HG03558 (cell line): ENCODE measurements around the gene ZBTB24.
A peak's percentile ranks its signal among the peaks of the same experiment; 100 is the strongest.

ENCODE experiments used
- ATAC-seq: cut with Tn5 transposase; IDR thresholded peaks from one replicate; pipeline ENCODE4 v1.9.1; 2021; ENCODE audit warnings: moderate number of reproducible peaks; ENCODE audit not compliant: unreplicated experiment; ENCODE audit errors: extremely low read depth

Gene ZBTB24

DNA sequence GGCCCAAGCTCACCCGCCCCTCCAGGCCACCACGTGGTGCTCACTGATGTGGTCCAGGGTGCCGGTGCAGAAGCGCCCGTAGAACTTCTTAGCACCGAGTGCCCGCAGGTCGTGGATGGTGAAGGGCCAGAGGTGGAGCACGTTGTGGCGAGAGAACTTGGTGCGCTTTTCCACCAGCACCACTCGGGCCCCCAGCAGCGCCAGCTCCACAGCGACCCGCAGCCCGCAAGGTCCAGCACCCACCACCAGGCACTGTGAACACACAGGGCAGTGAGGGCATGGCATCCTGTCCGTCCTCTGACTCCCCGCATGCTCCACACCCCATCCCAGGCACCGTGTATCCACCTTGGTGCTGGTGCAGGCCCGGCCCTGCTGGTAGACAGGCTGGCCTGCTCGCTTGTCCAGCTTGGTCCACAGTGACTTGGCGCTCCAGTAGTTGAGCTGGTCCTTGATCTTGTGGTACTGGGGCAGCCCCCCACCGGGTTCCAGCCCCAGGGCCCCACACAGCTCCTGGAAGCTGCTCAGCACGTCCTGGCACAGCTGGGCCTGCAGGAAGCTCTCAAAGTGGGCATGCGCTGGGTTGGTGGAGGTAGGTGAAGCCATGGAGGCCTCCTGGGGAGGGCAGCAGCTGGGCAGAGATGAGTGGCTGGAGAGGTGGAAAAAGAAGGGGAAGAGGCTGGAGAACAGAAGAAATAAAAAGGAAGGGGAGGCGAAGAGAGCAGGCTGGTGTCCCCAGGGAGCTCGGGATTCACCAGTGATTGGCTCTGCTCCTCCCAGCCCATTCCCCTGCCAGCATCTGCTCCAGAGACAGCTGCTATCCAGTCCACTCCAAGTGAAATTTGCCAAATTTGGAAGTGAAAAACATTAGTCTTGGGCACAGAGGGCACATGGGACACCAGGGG lies 29.2 kb downstream of the ZBTB24 start:
- ATAC-seq, result no peak

DNA sequence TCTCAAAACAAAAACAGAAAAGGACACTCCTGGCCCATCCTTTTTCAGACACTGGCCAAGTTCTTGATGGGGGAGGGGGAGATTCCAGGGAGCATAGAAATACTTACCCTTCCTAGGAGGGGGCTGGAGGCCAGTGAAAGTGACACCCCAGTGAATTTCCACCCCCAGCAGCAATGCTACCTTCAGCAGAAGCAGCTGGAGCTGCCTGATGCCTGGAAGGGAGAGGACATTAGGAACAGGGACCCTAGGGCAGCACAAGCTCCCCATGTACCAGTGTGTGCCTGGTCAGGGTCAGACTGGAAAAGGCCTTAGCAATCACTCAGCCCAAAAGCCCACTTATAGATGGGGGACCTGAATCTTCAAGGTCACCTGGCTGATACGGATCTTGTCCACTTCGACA lies 29.9 kb downstream of the ZBTB24 start:
- no peak for ATAC-seq

DNA sequence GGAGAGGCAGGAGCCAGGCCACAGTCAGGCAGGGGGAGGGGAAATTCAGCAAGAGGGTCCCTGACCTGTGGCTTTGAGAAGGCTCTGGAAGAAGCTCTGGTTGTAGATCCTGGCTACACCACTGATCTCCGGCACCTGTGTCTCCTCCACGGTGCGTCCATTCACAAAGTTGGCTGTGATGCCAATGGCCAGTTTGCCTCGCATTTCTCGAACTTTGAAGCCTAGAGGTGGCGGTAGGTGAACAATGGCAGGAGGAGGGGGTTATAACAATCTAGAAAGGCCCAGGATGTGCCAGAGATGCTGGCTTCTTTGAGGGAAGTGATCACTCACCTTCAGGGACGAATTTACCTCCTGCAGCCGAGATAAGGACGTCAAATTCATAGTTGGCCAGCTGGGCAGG lies 30.8 kb downstream of the ZBTB24 start:
- ATAC-seq, result no peak

DNA sequence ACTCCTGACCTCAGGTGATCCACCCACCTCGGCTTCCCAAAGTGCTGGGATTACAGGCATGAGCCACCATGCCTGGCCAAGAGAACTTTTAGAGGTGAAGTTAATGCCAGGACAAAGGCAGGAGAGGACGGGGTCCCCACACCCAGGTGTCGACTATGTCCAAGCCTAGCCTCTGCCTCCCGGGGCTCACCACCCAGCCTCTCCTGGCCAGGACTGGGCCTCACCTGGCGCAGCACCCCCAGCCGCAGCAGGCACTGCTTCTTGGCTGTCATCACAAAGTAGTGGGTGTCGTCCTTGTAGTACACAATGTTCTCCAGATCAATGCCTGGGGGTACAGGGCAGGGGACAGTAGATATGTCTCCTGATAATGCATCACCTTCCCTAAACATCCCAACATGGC lies 31.6 kb downstream of the ZBTB24 start:
- no peak for ATAC-seq

DNA sequence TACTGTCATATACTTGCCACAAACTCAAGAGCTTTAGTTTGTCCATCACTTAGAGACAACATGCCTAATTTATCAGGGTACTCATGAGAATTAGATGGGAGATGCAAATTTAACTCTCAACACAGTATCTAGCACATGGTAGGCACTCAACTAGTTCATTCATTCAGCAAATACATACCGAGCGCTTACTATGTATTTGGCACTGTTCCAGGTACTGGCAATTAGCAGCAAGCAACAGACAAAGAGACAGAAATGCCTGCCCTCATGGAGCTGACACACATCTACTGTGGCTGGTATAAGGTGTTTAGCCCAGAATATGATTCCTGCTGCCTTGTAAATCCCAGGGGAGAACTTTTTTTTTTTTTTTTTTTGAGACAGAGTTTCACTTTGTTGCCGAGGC lies 32.2 kb downstream of the ZBTB24 start:
- no peak for ATAC-seq

DNA sequence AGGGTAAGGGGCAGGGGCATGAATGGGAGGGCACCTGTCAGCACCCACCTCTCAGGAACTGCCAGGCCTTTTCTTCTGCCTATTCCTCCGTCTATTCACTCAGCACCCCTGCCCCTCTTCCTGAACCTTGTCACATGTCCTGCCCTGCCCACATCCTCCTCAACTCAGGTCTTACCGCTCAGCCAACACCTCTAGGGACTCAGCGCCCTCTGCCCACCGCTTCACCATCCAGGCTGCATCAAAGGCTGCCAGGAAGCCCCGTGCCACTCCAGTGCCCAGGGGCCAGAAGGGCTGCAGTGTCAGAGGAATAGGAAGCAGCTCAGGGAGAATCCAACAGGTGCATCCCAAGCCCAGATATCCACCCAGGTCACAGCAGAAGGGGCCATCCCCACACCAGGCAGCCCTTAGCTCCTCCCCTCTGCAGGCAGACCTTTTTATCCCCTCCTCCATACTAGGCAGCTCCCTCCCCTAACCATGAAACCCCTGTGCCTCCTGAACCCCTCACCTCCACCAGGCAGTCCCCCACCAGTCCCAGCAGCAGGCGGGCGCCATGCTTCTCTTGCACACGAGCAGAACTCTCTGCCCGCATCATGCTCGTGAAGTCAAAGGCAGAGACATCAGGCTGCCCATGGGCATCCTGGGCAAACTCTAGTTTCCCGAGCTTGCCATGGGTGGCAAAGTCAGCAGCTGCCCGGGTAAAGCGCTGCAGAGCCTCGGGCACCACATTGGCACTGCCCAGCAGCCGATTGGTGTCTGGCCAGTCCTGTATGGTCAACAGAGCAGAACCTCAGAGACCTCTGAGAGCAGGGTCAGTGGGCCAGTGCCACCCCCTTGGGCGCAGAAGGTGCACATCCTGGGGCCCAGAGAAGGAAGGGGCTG lies 33.0 kb downstream of the ZBTB24 start:
- no peak for ATAC-seq

DNA sequence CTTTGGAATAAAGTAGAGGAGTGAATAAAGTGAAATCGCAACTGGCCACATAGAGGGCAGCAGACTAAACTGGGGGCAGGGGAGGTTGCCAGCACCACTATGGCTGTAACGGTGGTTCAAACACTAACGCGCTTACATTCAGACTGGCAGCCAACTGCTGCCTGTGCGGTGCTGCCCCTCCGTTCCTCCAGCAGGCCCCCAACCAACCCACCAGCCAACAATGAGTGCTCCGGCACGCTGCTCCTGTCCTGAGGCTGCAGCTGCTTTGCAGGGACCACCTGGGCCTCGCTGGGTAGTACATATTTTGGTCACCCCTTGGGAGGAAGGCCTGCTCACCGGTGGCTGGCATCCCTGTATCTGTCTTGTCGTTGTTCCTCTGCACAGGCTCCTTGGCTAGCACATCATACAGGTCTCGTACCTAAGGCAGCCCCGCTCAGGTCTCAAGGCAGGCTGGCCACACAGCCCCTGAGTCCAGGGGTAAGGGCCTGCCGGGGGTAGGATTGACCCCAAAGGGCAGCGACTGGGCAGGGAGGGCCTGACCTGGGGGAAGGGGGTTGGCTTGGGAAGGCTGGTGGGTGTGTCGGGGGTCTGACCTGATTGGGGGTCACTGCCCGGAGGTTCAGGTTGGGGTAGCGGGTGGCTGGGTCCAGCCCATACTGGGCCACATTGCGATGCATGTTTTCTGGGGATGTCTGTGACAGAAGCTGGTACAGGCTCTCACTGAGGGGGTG lies 33.8 kb downstream of the ZBTB24 start:
- ATAC-seq, result no peak

DNA sequence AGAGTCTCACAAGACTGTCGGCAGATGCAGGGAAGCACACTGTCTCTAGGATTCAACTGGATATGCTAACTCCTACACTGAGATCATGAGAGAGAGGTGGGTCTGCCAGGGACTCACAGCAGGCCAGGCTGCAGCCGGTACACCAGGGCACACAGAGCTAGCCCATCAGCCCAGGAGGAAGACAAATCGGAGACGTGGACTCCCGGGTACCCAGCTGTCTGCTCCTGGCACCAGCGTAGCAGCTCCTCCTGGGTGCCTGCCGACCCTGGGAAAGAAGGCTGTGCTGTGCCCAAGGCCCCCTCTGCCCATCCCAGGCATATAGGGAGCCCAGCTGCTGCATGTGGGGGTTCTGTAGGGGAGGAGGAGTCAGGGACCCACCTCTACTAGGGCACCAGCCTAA lies 34.4 kb downstream of the ZBTB24 start:
- ATAC-seq, result no peak

DNA sequence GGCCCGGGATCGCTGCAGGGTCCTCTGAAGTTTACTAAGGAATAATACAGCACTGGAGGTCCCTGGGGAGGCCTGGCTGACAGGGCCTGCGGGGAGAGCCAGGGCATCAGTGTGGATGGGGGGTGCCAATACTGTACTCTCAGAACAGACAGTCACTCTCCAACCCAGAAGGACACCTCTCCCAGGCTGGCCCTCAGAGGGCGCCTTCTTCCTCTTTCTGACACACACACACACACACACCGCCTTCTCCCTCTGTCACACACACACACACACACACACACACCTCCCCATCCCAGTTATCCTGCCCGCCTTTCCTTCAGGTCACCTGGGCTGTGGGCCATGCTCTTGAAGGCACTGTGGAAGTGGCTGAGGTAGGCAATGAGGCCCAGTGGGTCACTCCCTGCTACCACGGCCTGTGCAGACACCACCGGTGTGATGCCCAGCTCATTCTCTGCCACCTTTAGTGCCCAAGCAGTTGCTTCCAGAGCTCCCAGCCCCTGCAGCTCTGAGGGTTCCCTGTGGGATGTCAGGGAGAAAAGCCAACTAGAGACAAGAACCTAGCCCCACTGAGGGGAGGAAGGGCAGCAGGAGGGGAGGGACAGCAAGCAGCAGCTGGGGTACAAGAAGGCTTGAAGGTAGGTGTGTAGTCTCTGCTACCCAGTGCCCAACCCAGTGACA lies 35.0 kb downstream of the ZBTB24 start:
- no peak for ATAC-seq

DNA sequence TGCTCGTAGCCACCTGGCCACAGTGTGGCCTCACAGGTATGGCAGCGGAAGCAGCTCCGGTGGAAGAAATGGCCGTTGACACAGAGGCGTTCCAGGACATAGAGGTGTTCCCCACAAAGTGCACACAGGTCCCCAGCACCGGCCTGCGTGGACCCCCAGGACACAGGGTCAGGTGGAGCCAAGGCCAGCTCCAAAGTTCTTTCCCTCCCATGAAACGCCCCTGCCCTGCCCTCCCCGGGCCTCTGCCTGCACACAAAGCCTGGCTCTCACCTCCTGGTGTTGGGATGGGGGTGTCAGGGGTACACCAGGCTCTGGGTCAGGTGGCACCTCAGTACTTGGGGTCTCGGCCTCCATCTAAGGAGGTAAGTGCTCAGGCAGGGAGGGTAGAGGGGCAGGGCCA lies 35.9 kb downstream of the ZBTB24 start:
- no peak for ATAC-seq

DNA sequence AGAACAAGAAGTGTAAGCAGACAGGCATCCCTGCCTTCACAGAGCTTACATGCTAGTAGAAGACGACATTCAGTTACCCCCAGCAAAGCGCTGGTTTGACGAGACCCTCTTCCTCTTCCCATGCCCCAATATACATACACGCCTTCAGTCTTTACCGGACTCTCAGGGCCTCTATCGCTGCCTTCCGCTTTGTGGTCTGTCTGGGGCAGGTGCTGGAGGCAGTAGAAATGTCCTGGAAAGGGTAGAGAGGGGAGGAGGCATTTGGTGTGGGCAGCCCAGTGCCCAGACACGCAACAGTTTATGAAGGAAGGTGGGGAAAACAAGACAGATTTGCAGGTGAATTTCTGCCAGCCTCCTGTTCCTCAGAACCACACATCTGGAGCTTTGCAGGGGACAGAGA lies 36.5 kb downstream of the ZBTB24 start:
- ATAC-seq, result no peak

DNA sequence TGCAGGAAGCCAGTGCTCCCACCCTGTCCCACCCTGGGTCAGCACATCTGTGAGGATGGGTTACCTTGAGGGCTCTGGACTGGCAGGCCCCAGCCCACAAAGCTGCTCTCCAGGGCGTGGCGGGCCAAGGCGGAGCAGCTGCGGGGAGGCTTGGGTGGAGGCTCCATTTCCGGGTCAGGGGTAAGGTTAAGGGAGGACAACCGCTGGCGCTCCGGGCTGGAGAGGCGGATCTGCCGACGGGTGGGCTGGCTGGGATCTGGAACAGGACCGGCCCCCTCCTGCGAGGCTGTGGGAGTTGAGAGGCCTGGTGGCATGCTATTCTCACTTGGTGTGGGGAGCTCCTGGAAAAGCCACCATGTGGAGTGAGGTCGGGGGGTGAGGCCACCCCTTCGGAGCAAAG lies 36.9 kb downstream of the ZBTB24 start:
- ATAC-seq, result no peak

DNA sequence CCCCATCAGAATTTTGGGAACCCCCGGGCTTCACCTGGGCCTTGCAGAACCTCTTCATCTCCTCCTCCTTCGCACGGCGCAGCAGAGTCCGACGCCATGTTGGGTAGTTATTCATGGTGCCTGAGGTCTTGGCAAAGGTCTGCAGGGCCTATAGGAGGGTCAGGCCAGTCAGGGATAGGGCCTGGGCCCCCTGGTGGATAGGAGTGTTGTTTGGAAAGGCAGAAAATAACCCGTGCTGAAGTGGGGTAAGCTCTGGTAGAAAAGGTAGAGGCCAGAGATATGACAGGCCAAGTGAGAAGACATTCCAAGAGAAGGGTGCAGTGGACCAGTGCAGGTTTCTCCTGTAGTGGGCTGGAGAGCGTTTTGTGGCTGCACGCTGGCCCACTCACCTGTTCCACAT lies 37.6 kb downstream of the ZBTB24 start:
- no peak for ATAC-seq

DNA sequence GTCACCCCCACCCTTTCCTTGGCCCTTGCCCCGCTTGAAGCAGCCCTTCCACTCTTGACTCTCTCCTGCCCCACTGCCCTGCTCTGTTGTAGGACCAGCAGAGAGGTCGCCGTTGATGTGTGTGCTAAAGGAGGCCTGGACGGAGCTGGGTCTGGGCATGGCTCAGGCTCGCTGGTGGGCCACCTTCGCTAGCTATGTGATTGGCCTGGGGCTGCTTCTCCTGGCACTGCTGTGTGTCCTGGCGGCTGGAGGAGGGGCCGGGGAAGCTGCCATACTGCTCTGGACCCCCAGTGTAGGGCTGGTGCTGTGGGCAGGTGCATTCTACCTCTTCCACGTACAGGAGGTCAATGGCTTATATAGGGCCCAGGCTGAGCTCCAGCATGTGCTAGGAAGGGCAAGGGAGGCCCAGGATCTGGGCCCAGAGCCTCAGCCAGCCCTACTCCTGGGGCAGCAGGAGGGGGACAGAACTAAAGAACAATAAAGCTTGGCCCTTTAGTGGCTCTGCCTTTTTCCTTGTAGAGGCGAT lies 39.5 kb downstream of the ZBTB24 start:
- no peak for ATAC-seq

DNA sequence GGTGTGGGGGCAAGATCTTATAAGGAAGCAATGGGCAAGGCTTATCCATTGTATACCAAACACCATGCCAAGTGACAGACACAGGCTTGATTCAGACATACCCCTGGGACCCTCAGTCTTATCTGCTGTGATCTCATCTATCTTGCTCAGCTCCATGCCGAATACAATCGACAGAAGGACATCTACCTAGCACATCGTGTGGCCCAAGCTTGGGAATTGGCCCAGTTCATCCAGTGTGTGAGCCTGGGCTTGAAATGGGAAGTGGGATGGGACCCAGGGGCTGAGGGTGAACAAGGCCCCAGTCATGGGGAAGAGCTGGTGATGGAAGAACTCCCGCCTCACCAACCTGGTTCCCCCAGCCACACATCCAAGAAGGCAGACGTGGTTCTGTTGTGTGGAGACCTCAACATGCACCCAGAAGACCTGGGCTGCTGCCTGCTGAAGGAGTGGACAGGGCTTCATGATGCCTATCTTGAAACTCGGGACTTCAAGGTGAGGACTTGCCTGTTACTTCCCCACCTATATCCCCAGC lies 40.6 kb downstream of the ZBTB24 start:
- no peak for ATAC-seq

DNA sequence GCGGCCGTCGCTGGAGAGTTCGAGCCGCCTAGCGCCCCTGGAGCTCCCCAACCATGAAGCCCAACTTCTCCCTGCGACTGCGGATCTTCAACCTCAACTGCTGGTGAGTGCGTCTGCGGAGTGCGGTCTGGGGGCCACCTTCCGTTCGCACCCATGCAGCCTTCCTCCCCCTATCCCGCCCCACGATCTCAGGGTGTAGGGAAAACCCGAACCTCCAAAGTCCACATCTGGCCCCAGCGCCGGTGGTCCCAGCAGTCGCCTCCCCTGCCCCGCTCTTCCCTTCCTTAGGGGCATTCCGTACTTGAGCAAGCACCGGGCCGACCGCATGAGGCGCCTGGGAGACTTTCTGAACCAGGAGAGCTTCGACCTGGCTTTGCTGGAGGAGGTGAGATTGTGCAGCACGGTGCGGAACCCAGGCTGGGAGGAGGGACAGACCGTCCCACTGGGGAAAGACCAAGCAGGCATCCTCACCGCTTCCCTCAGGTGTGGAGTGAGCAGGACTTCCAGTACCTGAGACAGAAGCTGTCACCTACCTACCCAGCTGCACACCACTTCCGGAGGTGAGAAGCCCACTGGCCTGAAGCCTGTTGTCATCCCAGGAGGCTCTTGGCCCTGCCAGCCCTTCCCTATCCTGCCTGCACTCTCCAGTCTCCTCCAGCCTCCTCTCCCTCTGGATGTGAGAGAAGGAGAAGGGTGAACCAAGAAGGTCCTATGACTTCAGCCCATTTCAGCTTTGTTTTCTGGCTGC lies 41.8 kb downstream of the ZBTB24 start:
- ATAC-seq, result peak; percentile 19

DNA sequence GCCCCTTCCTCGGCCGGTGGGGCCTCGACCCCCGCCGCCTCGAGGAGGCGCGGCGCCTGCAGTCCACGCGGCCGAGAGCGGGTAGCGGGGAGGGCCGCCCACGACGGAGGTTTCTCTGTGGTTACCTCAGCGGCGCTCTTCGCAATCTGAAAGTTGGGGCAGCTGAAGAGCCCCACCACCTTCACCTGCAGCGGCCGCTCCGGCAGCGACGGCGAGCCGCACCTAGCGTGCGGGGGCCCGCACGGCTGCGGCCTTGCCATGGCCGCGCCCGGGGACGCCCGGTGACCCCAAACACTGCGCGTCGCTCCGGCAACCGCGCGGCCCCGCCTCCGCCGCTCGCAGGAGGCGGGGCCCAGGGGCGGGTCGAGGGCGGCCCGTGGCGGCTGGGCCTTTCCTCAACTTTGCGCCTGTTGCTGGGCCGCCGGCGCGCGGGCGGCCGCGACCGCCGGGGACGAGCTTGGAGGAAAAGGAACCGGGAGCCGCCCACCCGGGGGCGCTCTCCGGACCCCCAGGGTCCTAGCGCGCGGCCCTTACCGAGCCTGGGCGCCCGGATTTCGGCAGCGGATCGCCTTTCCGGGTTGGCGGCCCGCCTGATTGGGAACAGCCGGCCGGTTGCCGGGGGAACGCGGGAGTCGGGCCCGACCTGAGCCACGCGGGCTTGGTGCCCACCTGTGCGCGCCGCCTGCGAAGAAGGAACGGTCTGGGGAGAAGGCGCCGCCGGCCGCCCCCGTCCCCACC lies 42.5 kb downstream of the ZBTB24 start, which contains the start of the genes PPIL6 and SMPD2:
Gene PPIL6 (minus strand): TSS at position 298 of the 738 bp plus-strand sequence. CDS start 38 bp downstream, at position 260.
Gene SMPD2 (plus strand): TSS at position 394 of the 738 bp plus-strand sequence. CDS start 398 bp downstream, outside the sequence.
- ATAC-seq, result peak; percentile 79

DNA sequence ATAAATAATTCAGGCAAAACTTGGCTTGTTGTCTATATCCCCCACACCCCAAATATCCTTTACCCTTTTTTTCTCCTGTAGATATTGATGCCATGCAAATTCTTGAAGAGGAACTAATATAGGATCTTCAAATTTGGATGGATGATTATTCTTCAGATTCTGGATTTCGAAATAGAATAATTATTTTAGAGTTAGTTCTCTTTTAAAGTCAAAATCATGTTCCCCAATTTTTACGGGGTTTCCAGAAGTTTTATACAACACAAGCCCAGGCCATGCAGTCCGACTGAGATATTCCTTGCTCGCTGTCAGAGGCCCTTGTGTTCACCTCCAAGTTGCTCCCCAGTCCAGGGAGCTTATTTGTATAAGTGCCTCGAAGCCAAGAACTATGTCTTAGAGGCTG lies 47.0 kb downstream of the ZBTB24 start:
- no peak for ATAC-seq
